GM21529 (cell line): Measurements from ENCODE around the gene NYNRIN.
A peak's percentile ranks its signal among the peaks of the same experiment; 100 is the strongest.
"Not testable (repeated sequence)": the region's sequence is repeated elsewhere in the genome, so short reads cannot be mapped to it uniquely, and the experiment has no call there.

Experiments used
- ATAC-seq: cut with Tn5 transposase; IDR thresholded peaks from one replicate; pipeline ENCODE4 v1.9.1; 2021; ENCODE audit not compliant: unreplicated experiment

The NYNRIN gene

DNA sequence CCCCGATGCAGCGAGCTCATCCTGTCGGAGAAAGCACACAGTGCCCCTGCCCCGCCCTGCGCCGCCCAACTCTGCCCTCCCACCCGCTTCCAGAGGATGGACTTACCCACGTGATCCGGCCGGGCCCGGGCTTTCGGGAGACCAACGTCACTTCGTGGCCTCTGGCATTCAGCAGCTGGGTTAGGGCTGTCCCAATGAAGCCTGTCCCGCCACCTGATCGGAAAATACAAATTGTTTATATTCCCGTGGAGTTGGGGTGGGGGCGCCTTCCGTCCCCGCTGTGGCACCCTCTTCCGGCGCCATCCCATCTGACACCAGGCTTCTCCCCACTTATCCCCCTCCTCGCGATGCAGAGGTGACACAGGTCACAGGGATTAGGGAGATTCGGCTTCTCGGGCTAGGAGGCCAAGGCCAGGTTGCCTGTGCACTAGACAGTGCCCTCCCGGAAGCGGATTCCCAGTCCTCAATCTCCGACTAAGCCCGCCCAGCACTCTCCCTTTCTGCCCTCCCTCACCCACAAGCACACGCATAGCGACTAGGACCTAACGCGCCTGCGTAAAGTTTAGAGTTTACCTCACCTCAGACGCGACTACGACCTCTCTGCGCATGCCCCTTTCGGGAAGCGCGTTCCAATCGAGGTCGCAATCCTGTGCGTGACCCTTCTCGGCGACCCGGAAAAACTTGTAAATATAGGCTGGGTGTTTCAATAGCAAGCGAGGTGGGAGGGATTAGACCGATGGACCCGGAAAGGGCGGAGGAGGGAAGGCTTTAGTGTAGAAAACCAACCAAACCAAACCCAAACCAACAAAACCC, 43.6 kb downstream of the NYNRIN start, which contains the start of gene SDR39U1:
SDR39U1 (minus strand) TSS at position 537 of the 813 bp plus-strand sequence; CDS start at position 530, 7 bp downstream.
- ATAC-seq = peak; percentile 89

DNA sequence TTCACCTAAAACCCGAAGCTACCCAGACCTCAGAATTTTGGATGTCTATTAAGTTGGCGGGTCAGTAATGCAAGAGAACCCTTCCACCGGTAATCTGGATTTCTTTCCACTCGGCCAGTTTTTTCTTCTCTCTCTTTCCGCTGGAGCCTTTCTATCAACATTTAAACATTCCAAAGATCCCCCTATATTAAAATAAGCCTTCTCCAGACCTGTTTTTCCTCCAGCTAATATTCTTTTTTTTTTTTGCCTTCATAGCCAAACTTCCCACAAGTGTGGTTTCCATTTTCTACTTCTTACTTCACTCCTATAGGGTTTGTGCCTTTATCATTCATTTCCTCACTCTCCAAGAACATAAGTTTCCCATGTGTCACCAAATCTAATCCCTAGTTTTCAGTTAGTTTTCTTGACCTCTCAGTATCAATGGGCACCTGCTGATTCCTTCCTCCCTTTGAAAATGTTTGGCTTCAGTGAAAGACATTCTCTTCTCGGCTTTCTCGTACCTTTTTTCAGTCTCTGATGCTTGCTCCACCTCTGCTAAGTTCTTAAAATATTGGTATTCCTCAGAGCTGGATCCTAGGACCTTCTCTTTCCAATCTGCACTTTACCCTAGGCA, 44.4 kb downstream of the NYNRIN start:
- ATAC-seq = no peak

GRCh38 chr14:24450828-24451227, 52.0 kb downstream of the NYNRIN start:
- not testable (repeated sequence) for ATAC-seq

DNA sequence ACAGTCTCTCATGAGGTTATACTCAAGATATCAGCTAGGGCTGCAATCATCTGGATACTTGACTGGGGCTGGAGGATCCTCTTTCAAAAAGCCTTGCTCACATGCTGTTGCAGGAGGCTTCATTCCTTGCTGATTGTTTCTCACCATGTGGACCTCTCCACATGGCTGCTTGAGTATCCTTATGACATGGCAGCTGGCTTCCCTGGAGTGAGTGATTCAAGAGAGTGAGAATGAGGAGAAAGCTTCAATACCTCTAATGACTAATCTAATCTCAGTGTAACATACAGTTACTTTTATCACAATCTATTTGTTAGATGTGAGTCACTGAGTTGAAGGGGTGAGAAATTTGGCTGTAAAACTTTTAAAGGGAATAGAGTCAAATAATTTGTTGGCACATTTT, 58.2 kb downstream of the NYNRIN start:
- ATAC-seq = no peak

GRCh38 chr14:24458736-24459135, 59.9 kb downstream of the NYNRIN start:
- ATAC-seq = no peak

GRCh38 chr14:24459331-24459730, 60.5 kb downstream of the NYNRIN start:
- no peak for ATAC-seq

- no peak for ATAC-seq
Measured at GRCh38 chr14:24461336-24461735, 62.5 kb downstream of the NYNRIN start.

- ATAC-seq = no peak
Measured at GRCh38 chr14:24463017-24463883, 64.4 kb downstream of the NYNRIN start.

GRCh38 chr14:24463884-24464785, 65.3 kb downstream of the NYNRIN start:
- ATAC-seq = no peak

GRCh38 chr14:24465368-24465767, 66.6 kb downstream of the NYNRIN start:
- no peak for ATAC-seq

DNA sequence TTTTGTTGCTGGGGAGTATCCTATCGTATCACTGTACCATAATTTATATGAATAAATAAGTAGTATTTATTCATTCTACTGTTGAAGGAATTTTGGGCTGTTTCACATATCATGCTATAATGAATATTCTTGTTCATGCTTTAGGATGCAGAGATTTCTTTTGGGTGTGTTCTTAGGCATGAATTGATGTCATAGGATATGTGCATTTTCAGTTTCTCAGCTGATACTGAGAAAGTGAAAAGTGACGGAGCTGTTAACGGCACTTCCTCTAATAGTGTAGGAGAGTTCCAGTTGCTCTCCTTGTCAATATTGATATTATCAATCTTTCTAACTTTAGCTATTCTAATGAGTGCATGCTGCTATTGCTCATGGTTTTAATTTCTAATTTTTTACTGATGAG, 67.0 kb downstream of the NYNRIN start:
- no peak for ATAC-seq
